HK-2 (cell line): Measurements from ENCODE around the gene C4orf50.
"Not testable (repeated sequence)": the region's sequence is repeated elsewhere in the genome, so short reads cannot be mapped to it uniquely, and the experiment has no call there.

ENCODE experiments used
- DNase-seq: peaks from one replicate; pipeline ENCODE4 v3.0.0-alpha.2; 2018; ENCODE audit not compliant: unreplicated experiment

The C4orf50 gene

DNA sequence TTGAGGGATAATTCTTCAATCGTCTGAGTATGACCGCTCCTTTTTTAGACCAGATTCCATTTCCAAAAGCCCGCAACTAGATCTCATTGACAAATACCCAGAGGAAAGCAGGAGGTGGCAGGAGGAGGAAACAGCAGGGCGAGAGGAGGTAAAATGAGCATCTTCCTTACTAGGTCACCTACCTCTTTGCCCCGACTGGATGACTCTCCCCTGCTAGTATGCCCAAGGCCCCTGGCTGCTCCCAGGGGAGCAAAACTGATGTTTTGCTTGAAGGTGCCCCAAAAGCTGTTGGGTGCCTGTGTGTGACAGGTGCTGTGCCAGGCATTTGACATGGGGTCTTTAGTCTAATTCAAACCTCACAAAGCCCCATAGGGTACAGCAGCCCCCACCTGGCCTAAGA is 48.9 kb downstream of the C4orf50 start:
- no peak for DNase-seq

DNA sequence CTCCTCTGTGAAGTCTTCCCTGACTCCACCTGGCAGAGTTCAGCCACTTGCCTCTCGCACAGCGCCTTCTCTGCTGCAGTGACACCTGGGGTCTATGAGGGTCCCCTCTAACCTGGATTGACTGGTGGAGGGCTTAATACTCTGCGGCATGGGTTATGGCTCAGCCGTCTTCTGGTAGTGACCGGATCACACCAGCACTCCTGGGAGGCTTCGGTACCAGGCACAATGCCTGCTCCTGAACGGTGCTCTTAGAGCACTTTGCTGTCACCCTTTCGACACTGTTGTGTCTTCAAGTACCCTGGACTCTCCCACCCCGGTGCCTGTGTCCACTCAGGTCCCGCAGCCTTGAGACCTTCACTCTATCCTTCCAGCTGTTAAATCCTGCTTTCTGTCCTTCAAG is 50.0 kb downstream of the C4orf50 start:
- no peak for DNase-seq

DNA sequence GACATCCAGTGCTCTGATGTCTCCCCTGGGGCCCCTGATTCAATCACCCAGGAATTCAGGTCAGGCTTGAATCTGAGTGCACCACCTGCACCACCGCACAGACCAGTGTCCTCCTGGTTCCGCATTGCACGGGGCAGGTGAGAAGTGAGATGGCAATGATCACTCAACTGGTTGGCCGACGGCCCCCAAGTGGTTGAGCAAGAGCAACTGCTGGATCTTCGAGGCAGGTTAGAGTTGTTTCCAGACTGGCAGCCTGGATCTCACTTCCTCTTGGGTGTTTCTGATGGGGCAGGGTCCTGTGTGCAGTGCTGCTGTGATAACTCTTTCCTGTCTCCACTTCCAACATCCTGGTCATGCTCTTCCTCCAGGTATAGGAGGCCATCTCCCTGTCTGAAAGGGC is 50.4 kb downstream of the C4orf50 start:
- no peak for DNase-seq

DNA sequence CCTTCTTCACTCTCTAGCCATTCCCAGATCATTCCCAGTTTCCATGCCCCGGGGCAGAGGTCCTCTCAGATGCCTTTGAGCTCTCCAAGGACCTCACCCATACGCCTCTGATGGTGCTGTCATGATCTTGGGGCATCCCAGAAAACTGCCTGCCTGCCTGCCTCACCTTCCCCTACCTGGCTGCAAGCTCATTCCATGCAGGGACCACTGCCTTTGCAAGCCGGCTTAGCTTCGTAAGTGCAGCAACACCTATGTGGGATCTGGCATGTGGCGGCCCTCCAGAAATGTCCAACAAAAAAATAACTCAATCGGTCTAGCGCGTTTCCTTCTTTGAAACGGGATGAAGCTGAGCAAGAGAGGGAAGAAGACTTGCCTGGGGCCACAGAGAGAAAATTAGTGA is 53.0 kb downstream of the C4orf50 start:
- DNase-seq: no peak

DNA sequence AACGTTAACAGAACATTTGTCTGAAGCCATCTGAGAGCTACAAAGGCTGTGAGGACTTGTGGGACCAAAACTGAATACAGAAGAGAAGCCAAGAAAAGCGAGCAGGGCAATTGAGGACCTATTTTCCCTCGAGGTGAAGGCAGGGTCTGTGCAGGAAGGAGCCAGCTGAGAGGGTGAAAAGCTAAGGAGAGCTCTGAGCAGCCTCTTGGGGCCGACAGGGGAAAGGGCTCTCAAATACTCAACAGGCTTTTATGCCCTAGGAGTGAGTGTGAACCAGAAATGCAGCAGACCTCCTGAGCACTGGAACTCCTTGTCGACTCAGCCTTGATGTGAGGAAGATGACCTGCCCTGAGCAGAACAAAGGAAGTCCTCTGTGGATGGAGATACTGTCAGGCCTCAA is 54.2 kb downstream of the C4orf50 start:
- no peak for DNase-seq

DNA sequence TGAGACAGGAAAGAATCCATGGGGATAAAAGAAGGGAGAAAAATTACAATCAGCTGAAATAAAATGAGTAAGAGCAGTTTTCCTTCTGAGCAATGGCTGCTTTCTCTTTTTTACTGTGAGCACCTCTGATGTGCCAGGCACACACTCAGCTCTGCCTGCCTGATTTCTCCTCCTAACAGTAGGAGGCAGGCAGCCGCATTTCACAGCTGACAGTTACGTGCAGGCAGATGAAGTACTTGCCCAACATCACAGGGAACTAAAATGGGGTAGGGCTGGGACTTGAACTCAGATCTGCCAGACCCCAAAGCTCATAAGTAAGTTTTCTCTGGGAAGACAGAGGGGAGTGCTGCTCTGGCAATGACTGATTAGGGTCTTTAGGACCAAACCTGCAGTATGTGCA is 54.6 kb downstream of the C4orf50 start:
- no peak for DNase-seq

DNA sequence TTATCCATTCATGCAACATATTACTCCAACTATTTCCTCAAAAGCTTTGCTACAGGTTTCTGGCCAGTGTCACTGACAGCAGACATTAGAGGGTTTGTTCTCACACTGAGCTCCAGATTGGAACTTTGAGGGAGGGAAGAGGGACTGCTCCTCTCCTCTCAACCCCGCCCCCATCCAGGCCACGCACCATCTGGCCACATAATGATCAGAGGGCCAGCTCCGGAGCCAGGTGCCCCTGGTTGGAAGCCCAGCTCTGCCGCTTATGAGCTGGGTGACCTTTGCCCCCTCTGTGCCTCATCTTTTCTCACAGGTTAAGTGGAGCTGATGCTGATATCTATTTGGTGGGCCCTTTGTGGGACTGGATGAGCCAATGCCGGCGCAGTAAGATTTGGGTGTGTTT is 55.8 kb downstream of the C4orf50 start:
- DNase-seq: no peak

DNA sequence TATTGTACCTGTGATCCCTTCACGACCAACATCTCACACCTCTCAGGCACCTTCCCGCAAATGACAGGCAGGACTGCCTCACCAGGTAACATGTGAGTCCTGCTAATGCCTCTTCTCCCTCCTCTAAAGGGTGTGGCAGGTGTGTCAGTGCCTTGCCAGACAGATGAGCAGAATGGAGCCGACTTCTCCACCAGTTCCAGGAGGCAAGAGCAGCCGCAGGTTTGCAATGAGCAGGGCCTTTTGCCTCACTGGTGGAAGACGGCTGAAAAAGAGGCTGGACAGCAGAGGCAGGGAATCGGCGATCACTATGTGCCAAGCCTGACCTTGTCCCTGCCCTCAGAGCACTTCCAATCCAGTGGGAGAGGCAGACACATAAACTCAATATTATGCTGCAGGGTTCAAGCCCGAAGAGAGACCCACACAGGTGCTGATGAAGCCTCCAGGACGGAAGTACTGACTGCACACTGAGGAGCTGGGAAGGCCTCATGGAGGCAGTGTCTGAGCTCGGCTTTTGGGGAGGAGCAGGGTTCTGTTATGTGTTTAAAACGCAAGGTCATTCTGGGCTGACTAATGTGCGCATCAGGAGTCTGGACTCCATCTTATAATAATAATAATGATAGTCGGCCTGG is 57.9 kb downstream of the C4orf50 start:
- no peak for DNase-seq

DNA sequence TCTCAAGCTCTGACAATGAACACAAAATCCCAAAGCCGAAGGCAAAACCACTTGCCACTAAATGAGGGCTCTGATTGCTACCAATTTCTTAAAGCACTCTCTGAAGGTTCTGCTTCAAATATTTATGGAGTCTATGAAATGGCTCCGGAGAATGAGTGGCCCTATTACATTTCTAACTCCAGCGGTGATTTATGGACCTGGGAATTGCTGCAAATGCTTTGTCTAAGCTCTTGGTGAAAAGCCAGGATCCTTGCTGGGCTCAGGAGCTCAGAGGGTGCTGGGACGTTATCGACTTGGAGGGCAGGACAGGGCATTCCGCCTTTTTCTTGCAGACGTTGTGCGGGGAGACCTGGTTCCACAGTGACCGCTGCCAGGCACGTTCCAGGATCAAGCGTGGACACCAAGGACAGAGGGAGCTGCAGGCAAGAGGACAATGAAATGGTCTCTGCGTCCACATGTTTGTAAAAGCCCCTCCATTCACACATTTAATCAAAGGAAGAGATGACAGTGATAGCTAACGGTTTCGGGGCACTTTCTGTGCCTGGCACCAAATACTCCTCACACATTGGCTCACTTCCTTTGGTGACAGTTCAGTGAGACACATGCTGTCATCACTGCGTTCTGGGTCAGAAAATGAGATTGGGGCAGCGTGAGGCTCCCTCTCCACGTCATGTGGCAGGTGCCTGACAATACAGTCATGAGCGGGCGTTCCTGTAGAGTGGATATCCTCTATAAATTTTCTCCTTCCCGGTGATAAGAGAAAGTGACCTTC is 58.8 kb downstream of the C4orf50 start:
- no peak for DNase-seq

DNA sequence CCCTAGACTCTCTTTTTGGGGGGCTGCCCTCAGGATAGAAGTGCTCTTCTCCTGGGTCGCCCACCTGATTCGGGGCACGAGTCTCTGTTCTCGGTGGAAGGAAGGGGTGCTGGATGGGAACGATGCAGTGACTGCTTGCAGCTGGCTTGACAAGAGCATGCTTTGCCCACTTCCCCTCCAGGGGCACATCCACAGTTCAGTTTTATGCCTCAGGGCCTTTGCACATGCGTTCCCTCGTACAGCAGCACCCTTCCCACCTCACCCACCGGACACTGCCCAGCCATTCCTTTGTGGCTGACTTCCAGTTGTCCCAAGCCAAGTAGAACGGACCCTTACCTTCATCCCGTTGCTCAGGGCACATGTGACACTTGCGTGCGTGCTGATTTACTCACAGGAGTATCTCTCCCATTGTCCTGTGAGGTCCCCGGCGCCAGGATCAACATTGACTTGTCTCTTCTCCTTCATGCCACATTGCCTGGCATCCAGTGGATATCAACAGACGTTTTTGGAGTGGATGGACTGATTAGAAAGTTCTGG is 60.0 kb downstream of the C4orf50 start:
- no peak for DNase-seq

DNA sequence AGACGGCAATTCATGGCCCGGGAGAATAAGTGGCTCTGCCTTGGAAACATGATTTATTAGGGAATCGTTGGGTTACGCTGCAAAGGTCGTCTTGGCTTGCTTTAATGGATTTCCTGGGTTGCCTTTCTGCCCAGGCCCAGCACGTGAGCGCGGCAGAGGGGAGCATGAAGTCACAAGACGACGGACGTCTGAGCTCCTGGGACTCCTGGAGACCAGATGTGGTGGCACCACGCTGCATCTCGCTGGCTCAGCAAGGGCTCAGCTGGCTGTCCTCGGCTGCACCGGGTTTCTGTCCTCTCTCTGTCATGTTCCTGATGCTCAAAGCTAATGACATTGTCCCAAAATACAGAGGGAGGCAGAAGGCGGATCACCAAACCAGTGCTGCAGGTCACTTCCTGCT is 61.2 kb downstream of the C4orf50 start:
- no peak for DNase-seq

DNA sequence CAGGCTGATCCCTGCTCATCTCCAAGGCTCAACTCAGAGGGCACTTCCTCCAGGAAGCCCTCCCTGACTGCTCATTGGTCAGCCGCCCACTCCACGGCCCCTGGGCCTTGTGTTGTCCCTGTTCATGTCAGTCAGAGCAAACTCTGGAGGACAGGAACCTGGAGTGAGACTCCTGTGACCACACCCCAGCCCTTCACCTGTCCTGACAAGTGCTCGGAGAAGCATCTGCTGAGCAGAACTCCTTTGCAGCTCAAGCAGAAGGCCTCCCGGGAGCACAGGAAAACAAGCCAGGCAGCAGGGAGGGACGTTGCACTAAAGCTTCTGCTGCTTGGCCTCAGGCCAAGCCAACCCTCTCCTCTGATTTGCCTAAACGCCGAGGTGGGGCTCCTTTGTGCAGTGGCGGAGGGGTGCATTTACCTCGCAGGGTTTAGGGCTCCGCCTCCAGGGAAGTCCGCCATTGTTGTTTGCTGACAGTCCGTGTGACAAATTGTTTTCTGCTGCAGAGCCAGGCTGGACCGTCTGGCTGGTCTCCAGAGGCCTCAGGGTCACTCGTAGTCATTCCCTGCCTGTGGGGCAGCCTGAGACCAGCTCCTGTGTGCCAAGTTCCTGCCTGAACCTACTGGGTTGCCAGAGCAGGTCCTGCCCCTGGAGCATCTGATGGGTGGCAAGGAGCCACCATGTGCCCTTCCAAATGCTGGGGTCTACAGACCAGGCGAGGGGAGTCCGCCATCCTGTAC is 61.8 kb downstream of the C4orf50 start:
- no peak for DNase-seq

DNA sequence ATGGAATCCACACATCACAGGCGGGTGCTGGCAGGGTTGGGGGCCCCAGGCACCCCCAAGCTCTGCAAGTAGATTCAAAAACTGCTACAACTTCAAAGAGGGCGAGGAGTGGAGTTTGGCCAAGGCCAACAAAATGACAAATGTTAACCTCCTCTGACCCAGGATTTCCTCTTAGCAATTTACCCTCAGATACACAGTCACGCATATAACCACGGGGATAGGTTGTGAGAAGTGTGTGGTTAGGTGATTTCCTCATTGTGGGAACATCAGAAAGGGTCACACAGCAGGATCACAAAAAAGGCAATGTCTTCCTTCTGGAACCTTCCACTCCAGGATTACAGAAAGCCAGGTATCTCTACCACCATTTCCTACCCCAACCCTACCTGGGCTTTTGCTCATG is 62.4 kb downstream of the C4orf50 start:
- DNase-seq: no peak

DNA sequence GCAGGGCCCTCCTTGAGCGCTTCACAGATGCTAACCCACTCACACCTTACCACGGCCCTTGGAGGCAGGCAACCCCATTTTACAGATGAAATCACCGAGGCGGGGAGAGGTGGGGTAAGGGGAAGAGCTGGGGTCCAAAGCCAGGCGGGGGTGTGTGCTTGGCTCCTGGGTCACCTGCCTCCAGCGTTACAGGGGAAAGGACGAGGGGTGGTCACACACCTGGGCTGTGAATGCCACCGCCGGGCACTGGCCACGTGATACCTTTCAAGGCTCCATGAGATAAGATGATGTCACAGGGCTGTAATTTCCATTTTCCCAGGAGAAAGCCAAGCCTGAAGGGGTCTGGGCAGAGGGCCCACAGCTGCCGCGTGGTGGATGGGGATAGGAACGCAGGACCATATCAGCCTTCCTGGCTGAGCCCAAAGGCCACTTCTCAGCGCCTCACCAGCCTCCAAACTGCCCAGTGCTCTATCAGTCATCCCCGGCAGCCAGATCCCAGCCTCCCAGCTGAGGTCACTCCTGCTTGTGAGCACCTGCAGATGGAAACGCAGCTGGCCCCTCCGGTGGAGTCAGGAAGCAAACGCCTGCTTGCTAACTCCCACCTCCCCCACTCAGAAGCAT is 62.9 kb downstream of the C4orf50 start:
- no peak for DNase-seq

DNA sequence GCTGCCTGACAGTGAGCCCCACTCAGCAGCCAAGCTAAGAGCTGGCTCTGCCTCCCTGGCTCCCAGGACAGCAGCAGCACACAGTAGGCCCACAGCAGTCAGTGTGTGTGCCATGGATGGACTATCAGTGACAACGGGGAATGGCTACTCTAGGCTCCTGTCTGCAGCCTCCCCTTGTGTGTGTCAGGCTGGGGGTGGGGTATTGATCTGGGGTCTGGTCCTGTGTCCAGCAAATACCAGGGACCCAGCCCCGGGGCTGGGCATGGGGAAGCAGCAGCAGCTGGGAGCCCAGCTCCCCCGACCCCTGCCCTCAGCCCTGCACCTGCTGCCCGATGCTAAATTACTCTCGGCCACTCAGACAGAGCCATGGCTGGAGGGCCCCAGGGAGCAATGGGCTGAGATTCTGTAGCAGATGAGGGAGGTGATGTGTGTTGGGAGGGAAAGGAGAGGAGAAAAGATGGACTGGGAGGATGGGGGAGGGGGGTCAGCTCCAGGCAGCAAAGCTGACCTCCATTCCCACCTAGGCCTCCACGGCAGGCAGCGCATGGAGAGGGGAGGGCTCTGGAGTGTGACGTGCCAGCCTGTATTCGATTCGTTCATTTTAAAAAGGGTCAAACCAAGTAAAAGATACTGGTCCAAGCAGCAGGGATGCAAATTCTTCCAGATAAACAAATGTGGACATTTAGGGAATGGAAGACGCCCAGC is 64.0 kb downstream of the C4orf50 start:
- no peak for DNase-seq

DNA sequence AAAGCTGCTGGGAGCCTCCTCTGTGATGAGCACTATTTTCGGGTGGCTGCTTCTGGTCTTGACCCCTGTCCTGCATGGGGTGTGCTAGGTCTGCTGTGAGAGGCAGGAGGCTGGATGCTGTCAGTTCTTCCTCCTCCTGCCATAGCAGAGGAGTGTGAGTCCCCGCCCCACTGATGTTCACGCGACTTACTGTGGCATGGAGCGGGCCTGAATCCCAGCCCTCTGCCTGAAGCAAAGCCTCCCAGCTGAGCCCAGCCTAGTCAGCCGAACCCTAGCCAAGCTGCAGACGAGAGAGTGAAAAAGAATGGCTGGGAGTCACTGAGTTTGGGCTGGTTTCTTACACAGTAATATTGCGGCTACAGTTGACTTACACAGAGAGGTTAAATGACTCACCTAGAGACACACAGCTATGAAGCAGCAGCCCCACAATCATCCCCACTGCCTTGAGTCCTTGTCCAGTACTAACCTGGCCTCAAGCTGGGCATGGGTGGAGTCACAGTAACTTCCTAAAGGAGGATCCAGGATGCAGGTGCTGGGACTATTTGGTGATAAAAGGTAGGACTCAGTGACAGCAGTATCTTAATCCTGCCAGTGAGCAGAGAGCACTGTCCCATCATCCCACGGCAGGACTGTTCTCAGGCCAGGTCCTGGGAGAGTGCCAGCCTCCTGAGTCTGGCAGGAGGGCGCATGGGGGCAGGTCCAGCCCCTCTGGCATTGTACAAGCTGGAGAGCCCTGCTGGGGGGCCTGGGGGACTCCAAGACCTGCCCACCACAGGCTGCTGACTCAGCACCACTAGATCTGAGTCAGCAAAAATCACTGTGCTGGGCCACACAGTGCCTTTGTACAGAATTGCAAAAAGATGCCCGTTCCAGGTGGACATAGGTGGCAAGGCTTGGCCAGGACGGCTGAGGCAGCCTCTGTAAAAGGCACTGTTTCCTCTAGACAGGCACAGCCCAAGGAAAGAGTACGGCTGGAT is 65.0 kb downstream of the C4orf50 start:
- no peak for DNase-seq

DNA sequence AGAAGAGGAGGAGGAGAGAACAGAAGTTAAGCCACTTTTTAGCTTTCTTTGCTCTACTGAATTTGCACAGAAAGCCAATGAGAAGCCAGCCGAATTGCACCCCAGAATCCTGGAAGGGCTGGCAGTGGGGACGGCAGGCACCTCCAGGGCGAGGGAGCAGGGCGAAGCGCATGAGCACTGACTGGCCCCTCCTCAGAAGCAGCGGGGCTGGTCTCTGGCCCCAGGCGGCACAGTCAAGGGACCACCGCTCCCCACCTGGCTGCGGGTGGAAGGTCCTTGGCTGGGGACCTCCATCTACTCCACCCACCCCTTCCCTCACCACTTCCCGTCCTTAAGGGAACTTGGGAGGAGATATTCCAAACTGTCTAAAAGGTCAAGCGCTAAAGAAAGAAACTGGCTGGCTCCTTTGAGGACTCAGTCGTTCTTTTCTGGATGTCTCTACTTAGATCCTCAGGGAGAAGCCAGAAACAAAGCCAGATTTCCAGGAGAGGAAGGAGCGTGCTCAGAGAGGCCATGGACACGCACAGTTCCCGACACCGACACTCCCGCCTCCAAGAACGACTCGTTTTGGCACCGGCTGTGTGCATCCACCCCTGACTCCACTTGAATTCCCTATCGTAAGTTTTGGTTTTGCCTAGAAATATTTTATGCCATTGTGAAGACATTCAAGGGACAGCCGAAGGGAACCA is 65.8 kb downstream of the C4orf50 start:
- no peak for DNase-seq

DNA sequence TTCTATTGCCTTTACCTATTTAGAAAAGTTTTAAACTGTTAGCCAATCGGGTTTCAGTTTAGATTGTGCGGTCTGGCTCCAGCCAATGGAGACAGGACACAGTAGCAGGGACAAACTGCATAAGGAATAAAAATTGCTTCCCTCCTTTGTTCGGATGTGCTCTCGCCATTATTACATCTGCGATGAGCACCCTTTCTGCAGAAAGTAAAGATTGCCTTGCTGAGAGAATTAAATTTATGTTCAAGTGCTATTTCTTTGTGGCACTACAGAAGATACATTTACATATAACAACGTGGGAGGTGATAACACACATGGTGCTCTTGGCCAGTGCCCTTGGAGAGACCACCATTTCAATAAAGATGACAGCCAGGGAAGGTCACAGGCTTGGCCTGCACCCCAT is 71.6 kb downstream of the C4orf50 start:
- DNase-seq: not testable (repeated sequence)

DNA sequence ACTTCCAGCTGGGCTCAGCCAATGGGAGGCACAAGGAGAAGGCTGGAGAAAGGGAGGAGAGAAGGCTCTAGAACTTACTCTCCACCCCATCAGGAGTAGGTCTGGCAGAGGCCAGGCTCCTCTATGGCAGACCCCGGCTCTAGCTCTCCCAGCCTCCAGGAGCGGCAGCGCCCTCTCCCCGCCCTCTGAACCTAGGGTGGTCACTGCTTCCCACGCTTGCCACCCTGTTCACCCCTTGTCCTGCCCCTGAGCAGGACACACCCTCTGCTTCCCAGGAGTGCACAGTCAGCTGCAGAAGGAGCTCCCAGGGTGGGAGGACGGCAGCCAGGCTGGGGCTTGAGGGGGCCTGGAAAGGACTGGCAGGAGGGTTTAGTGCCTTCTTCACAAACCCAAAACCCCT is 72.3 kb downstream of the C4orf50 start:
- DNase-seq: no peak

DNA sequence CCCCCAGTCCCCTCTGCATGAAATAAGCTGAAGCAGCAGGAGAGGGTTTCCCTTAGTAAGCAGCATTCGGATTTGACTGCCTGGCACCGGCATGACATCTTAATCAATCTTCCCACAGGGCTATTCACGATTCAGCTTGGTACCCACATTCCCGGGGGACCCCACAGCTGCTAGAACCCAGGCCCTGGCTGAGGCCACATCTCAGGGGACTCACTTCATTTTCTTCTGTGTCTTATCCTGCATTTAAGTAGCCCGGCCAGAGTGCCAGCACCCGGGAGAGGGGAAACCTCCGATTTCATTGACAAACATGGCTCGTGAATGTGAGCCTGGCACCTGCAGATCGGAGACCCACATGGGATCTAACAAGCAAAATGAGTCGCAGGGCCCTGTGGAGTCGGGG is 73.1 kb downstream of the C4orf50 start:
- DNase-seq: no peak
